IPS-15b (cell line): Measurements from ENCODE around the gene VTN.
A peak's percentile ranks its signal among the peaks of the same experiment; 100 is the strongest.

ENCODE experiments used
- H3K27me3 ChIP-seq: one replicate; pipeline ENCODE4 v1.6.1; 2013; ENCODE audit warnings: low read length; ENCODE audit not compliant: control insufficient read depth, insufficient read depth
- H3K36me3 ChIP-seq: one replicate; pipeline ENCODE4 v1.6.1; 2013; ENCODE audit warnings: low read length; ENCODE audit not compliant: control insufficient read depth, insufficient read depth
- H3K4me1 ChIP-seq: one replicate; pipeline ENCODE4 v1.6.1; 2013; ENCODE audit warnings: mild to moderate bottlenecking, low read length; ENCODE audit not compliant: control insufficient read depth, insufficient read depth
- H3K4me3 ChIP-seq: one replicate; pipeline ENCODE4 v1.5.1; 2013; ENCODE audit warnings: low read depth, low read length
- H3K9ac ChIP-seq: one replicate; pipeline ENCODE4 v1.6.1; 2013; ENCODE audit warnings: low read depth, mild to moderate bottlenecking, low read length
- H3K9me3 ChIP-seq: one replicate; pipeline ENCODE4 v1.6.1; 2013; ENCODE audit warnings: mild to moderate bottlenecking, low read length; ENCODE audit not compliant: control insufficient read depth, insufficient read depth

The VTN gene

DNA sequence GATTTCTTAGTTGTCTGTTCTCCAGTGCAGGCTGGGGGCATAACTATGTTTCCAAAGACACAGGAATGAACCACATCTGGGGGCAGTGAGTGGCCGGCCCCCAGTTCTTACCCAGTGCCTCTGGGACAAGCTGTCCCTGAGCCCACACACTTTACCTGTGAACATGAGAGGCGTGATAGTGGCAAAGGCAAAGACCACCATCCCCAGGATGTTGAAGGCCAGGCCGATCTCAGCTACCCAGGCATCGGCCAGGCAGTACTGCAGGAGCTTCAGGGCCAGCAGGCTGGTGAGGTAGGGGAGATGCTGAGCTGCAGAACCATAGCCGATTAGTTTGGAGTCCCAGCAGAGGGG is 34.3 kb upstream of the VTN start:
- Histone ChIP-seq H3K36me3 (no peaks in the 10 kb centered on the region), H3K9me3 (no peaks in the 10 kb centered on the region), H3K4me3 (peak overlapping the region; percentile 65), H3K27me3 (peaks cover 56% of the 10 kb centered on the region), H3K4me1 (peaks cover 51% of the 10 kb centered on the region), H3K9ac (no peak overlapping the region)

GRCh38 chr17:28404007-28404406 is 33.9 kb upstream of the VTN start:
- H3K9me3 ChIP-seq: no peaks in the 10 kb centered on the region
- H3K27me3 ChIP-seq: peaks cover 57% of the 10 kb centered on the region
- H3K36me3 ChIP-seq: no peaks in the 10 kb centered on the region
- H3K4me1 ChIP-seq: peaks cover 51% of the 10 kb centered on the region
- H3K9ac ChIP-seq: no peak overlapping the region
- no peak overlapping the region for H3K4me3 ChIP-seq

DNA sequence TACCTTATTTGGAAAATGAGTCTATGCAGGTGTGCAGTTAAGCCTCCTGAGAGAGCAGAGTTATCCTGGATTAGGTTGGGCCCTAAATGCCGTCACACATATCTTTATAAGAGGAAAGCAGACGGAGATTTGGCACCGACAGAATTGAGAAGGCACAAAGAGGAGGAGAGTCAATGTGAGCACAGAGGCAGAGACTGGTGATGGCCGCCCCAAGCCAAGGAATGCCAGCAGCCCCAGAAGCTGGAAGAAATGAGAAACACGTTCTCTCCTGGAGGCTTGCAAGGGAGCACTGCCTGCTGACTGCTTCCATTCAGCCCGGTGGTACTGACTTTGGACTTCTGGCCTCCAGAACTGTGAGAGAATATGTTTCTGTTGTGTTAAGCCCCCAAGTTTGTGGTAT is 32.7 kb upstream of the VTN start:
- peaks cover 61% of the 10 kb centered on the region for H3K27me3 ChIP-seq
- H3K9ac ChIP-seq: no peak overlapping the region
- no peak overlapping the region for H3K4me3 ChIP-seq

DNA sequence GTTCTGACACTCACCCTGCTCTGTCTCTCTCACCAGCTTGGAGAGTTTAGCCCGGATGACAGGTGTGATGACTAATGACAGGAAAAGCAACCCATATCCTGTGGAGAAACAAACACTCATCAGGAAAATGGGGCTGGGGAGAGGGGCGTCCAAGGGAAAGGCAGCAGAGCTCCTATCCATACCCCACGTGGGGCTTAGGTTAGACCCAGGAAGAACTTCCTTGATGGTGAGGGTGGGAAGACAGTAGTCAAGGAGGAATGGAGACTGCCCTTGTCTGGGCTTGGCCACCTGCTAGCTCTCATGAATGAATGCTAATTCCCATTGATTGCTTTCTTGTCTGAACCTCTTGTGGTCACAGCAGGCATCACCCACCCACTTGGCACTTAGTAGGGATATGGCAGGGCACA is 32.1 kb upstream of the VTN start:
- no peaks in the 10 kb centered on the region for H3K36me3 ChIP-seq
- no peaks in the 10 kb centered on the region for H3K9me3 ChIP-seq
- peaks cover 34% of the 10 kb centered on the region for H3K4me1 ChIP-seq

More for the DNA sequence above, 32.7 kb upstream of the VTN start:
- peaks cover 40% of the 10 kb centered on the region for H3K4me1 ChIP-seq
- H3K36me3 ChIP-seq: no peaks in the 10 kb centered on the region
- no peaks in the 10 kb centered on the region for H3K9me3 ChIP-seq

GRCh38 chr17:28399808-28400207 is 29.7 kb upstream of the VTN start:
- Histone ChIP-seq H3K4me3 (no peak overlapping the region), H3K36me3 (no peaks in the 10 kb centered on the region), H3K9me3 (no peaks in the 10 kb centered on the region), H3K4me1 (peaks cover 22% of the 10 kb centered on the region), H3K27me3 (peaks cover 48% of the 10 kb centered on the region), H3K9ac (no peak overlapping the region)

More for the DNA sequence above, 32.1 kb upstream of the VTN start:
- no peak overlapping the region for H3K4me3 ChIP-seq
- H3K9ac ChIP-seq: no peak overlapping the region
- peaks cover 61% of the 10 kb centered on the region for H3K27me3 ChIP-seq

DNA sequence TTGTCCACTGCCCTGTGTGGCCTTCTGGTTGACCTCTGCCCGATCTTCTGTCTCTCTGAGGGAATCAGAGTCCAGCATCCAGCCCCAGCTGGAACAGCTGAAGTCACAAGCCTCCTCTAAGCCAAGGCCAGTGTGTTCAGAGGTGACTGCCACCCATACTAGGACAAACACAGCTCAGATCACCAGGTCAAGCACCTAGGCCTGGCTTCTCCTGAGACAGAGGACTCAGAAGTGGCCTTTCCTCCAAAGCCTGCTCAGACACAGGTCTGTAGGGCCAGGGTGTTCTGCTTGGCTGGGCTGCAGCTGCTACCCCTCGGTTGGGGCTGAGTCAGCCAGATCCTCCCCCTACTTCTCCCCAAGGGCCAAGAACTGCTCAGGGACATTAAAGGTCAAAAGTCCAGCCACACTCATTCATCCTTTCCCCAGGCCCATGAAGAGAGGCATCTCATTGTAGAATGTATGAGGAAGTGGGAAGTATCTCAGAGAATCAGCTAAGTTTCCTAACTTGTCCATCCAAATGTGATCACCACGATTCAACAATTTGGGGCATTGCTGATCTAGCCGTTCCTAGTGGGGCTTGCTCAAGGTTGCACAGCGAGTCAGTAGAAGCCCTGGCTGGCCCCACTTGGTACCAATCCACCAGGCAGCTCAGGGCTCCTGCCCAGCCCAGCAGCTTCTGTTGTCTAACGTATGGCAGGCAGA is 28.3 kb upstream of the VTN start:
- peaks cover 18% of the 10 kb centered on the region for H3K4me1 ChIP-seq
- H3K9me3 ChIP-seq: no peaks in the 10 kb centered on the region
- no peaks in the 10 kb centered on the region for H3K36me3 ChIP-seq
- H3K9ac ChIP-seq: no peak overlapping the region
- H3K4me3 ChIP-seq: no peak overlapping the region
- H3K27me3 ChIP-seq: peaks cover 35% of the 10 kb centered on the region

- Histone ChIP-seq H3K4me1 (peaks cover 12% of the 10 kb centered on the region), H3K9me3 (no peaks in the 10 kb centered on the region), H3K4me3 (no peak overlapping the region), H3K27me3 (peaks cover 29% of the 10 kb centered on the region), H3K36me3 (no peaks in the 10 kb centered on the region), H3K9ac (no peak overlapping the region)
Measured at GRCh38 chr17:28397687-28398279, 27.7 kb upstream of the VTN start.

- no peak overlapping the region for H3K4me3 ChIP-seq
- no peaks in the 10 kb centered on the region for H3K9me3 ChIP-seq
- H3K4me1 ChIP-seq: peaks cover 8% of the 10 kb centered on the region
- H3K36me3 ChIP-seq: no peaks in the 10 kb centered on the region
- H3K27me3 ChIP-seq: peaks cover 26% of the 10 kb centered on the region
- no peak overlapping the region for H3K9ac ChIP-seq
Measured at GRCh38 chr17:28397275-28397674, 27.2 kb upstream of the VTN start.

GRCh38 chr17:28396635-28397239 is 26.6 kb upstream of the VTN start:
- Histone ChIP-seq H3K4me1 (peaks cover 3% of the 10 kb centered on the region), H3K9me3 (no peaks in the 10 kb centered on the region), H3K9ac (no peak overlapping the region), H3K4me3 (no peak overlapping the region), H3K27me3 (peaks cover 21% of the 10 kb centered on the region), H3K36me3 (no peaks in the 10 kb centered on the region)

GRCh38 chr17:28395968-28396367 is 25.9 kb upstream of the VTN start:
- Histone ChIP-seq H3K36me3 (no peaks in the 10 kb centered on the region), H3K4me3 (no peak overlapping the region)

DNA sequence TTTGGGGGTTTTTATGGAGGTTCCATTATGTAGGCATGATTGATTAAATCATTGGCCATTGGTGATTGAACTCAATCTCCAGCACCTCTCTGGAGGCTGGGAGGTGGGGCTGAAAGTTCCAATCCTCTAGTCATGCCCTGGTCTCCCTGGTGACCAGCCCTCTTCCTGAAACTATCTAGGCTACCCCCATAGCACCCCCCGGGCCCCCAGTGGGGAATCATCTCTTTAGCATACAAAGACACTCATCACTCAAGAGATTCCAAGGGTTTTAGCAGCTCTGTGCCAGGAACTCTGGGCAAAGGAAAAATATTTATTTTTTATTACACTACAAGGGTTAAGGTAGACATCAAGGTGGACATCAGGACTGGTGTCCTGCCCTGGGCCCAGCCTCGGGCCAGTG is 25.3 kb upstream of the VTN start:
- no peaks in the 10 kb centered on the region for H3K36me3 ChIP-seq

More at GRCh38 chr17:28395968-28396367, 25.9 kb upstream of the VTN start:
- Histone ChIP-seq H3K4me1 (no peaks in the 10 kb centered on the region), H3K9ac (no peak overlapping the region), H3K27me3 (peaks cover 17% of the 10 kb centered on the region), H3K9me3 (no peaks in the 10 kb centered on the region)

More for the DNA sequence above, 25.3 kb upstream of the VTN start:
- peaks cover 14% of the 10 kb centered on the region for H3K27me3 ChIP-seq
- no peak overlapping the region for H3K4me3 ChIP-seq
- H3K9ac ChIP-seq: no peak overlapping the region
- H3K9me3 ChIP-seq: no peaks in the 10 kb centered on the region
- no peaks in the 10 kb centered on the region for H3K4me1 ChIP-seq
